HEK293 (cell line): ENCODE data around the gene KIAA0586.

Experiments used
- CTCF ChIA-PET: fragments of 350-600 bp; formaldehyde crosslinking; extraction: SDS; loops from one replicate; lab custom pipeline; 2021; ENCODE audit warnings: antibody characterized with exemption; lab: Yijun Ruan, JAX
- POLR2A ChIA-PET: fragments of 300-600 bp; formaldehyde crosslinking; extraction: SDS; loops from one replicate; lab custom pipeline; 2020; ENCODE audit warnings: antibody characterized with exemption, inconsistent platforms; lab: Yijun Ruan, JAX
- H3K27ac ChIP-seq: fragments of 200-500 bp; sonication (Bioruptor generic); 2 replicates; pipeline ENCODE4 v1.5.1; 2014; ENCODE audit warnings: low read depth, low read length, control low read depth, inconsistent platforms; ENCODE audit errors: extremely low read depth
- H3K36me3 ChIP-seq, 2 experiments: fragments of 200-500 bp in 1 of 2; sonication (Bioruptor generic) in 1 of 2; 1 replicate in 1 of 2; 2 replicates in 1 of 2; pipeline ENCODE4 v1.5.1; 2014 to 2017; ENCODE audit warnings: inconsistent platforms in 2 of 2, low read length in 2 of 2; ENCODE audit not compliant: control insufficient read depth in 2 of 2, insufficient read depth in 1 of 2
- H3K4me1 ChIP-seq: fragments of 200-500 bp; sonication (Bioruptor generic); 2 replicates; pipeline ENCODE4 v1.5.1; 2014; ENCODE audit warnings: mild to moderate bottlenecking, low read length, inconsistent platforms; ENCODE audit not compliant: control insufficient read depth, insufficient read depth
- H3K4me3 ChIP-seq: 2 replicates; pipeline ENCODE4 v1.5.1; 2011; ENCODE audit warnings: low read depth, mild to moderate bottlenecking, control low read depth, low read length, moderate library complexity
- H3K9me3 ChIP-seq: fragments of 200-500 bp; sonication (Bioruptor generic); 2 replicates; pipeline ENCODE4 v1.5.1; 2014; ENCODE audit warnings: low read depth, low read length, inconsistent platforms; ENCODE audit not compliant: control insufficient read depth, insufficient read depth
- BCL11B ChIP-seq: fragments of 450-650 bp; formaldehyde crosslinking; IDR thresholded peaks from 2 replicates; pipeline ENCODE4 v1.5.1; 2016; ENCODE audit warnings: low read depth, missing biosample characterization, missing genetic modification characterization
- MYNN ChIP-seq: fragments of 450-650 bp; formaldehyde crosslinking; IDR thresholded peaks from 2 replicates; pipeline ENCODE4 v1.5.1; 2016; ENCODE audit warnings: missing biosample characterization, missing genetic modification characterization, borderline replicate concordance
- OVOL3 ChIP-seq: fragments of 450-650 bp; formaldehyde crosslinking; IDR thresholded peaks from 2 replicates; pipeline ENCODE4 v1.5.1; 2016; ENCODE audit warnings: missing biosample characterization, missing genetic modification characterization
- PATZ1 ChIP-seq: fragments of 450-650 bp; formaldehyde crosslinking; IDR thresholded peaks from 2 replicates; pipeline ENCODE4 v1.5.1; 2016; ENCODE audit warnings: missing biosample characterization, missing genetic modification characterization
- SP7 ChIP-seq: fragments of 450-650 bp; formaldehyde crosslinking; IDR thresholded peaks from 2 replicates; pipeline ENCODE4 v1.5.1; 2016; ENCODE audit warnings: missing biosample characterization, missing genetic modification characterization
- ZBTB17 ChIP-seq: fragments of 450-650 bp; formaldehyde crosslinking; IDR thresholded peaks from 2 replicates; pipeline ENCODE4 v1.5.1; 2016; ENCODE audit warnings: missing biosample characterization, missing genetic modification characterization
- ZBTB44 ChIP-seq: fragments of 450-650 bp; IDR thresholded peaks from 2 replicates; pipeline ENCODE4 v1.5.1; 2018; ENCODE audit warnings: missing biosample characterization, mild to moderate bottlenecking, missing genetic modification characterization
- ZBTB6 ChIP-seq: fragments of 450-650 bp; formaldehyde crosslinking; IDR thresholded peaks from 2 replicates; pipeline ENCODE4 v1.5.1; 2017; ENCODE audit warnings: missing biosample characterization, missing genetic modification characterization
- ZEB2 ChIP-seq: fragments of 450-650 bp; formaldehyde crosslinking; IDR thresholded peaks from 2 replicates; pipeline ENCODE4 v1.5.1; 2016; ENCODE audit warnings: missing biosample characterization, missing genetic modification characterization
- ZFHX2 ChIP-seq: fragments of 450-650 bp; formaldehyde crosslinking; conservative IDR thresholded peaks from 2 replicates; pipeline ENCODE4 v1.5.1; 2016; ENCODE audit warnings: missing biosample characterization, missing genetic modification characterization
- ZNF114 ChIP-seq: fragments of 450-650 bp; formaldehyde crosslinking; IDR thresholded peaks from 2 replicates; pipeline ENCODE4 v1.5.0; 2017; ENCODE audit warnings: missing biosample characterization, missing genetic modification characterization
- ZNF155 ChIP-seq: fragments of 450-650 bp; formaldehyde crosslinking; IDR thresholded peaks from 2 replicates; pipeline ENCODE4 v1.5.1; 2016; ENCODE audit warnings: missing biosample characterization, missing genetic modification characterization
- ZNF18 ChIP-seq: fragments of 450-650 bp; formaldehyde crosslinking; IDR thresholded peaks from 2 replicates; pipeline ENCODE4 v1.5.1; 2016; ENCODE audit warnings: missing biosample characterization, missing genetic modification characterization
- ZNF354C ChIP-seq: fragments of 450-650 bp; formaldehyde crosslinking; IDR thresholded peaks from 2 replicates; pipeline ENCODE4 v1.5.1; 2016; ENCODE audit warnings: missing biosample characterization, missing genetic modification characterization, low read depth, borderline replicate concordance
- ZNF426 ChIP-seq: fragments of 450-650 bp; formaldehyde crosslinking; IDR thresholded peaks from 2 replicates; pipeline ENCODE4 v1.5.1; 2017; ENCODE audit warnings: missing biosample characterization, missing genetic modification characterization, mild to moderate bottlenecking, inconsistent platforms, moderate library complexity
- ZNF433 ChIP-seq: fragments of 450-650 bp; formaldehyde crosslinking; IDR thresholded peaks from 2 replicates; pipeline ENCODE4 v1.5.1; 2016; ENCODE audit warnings: missing biosample characterization, missing genetic modification characterization, low read depth
- ZNF501 ChIP-seq: fragments of 450-650 bp; formaldehyde crosslinking; IDR thresholded peaks from 2 replicates; pipeline ENCODE4 v1.5.1; 2016; ENCODE audit warnings: missing biosample characterization, missing genetic modification characterization
- ZNF555 ChIP-seq: fragments of 450-650 bp; formaldehyde crosslinking; conservative IDR thresholded peaks from 2 replicates; pipeline ENCODE4 v1.5.1; 2017; ENCODE audit warnings: missing biosample characterization, mild to moderate bottlenecking, missing genetic modification characterization, inconsistent platforms
- ZNF596 ChIP-seq: fragments of 450-650 bp; IDR thresholded peaks from 2 replicates; pipeline ENCODE4 v1.5.0; 2018; ENCODE audit warnings: missing biosample characterization, mild to moderate bottlenecking, missing genetic modification characterization, moderate library complexity
- ZNF610 ChIP-seq: fragments of 450-650 bp; formaldehyde crosslinking; IDR thresholded peaks from 2 replicates; pipeline ENCODE4 v1.5.1; 2016; ENCODE audit warnings: missing biosample characterization, missing genetic modification characterization, borderline replicate concordance
- ZNF624 ChIP-seq: fragments of 450-650 bp; formaldehyde crosslinking; IDR thresholded peaks from 2 replicates; pipeline ENCODE4 v1.5.1; 2017; ENCODE audit warnings: missing biosample characterization, missing genetic modification characterization
- ZNF629 ChIP-seq: fragments of 450-650 bp; formaldehyde crosslinking; IDR thresholded peaks from 2 replicates; pipeline ENCODE4 v1.5.1; 2017; ENCODE audit warnings: missing biosample characterization, missing genetic modification characterization
- ZNF645 ChIP-seq: fragments of 450-650 bp; formaldehyde crosslinking; IDR thresholded peaks from 2 replicates; pipeline ENCODE4; 2016; ENCODE audit warnings: missing biosample characterization, missing genetic modification characterization
- ZNF692 ChIP-seq: fragments of 450-650 bp; formaldehyde crosslinking; IDR thresholded peaks from 2 replicates; pipeline ENCODE4 v1.5.1; 2016; ENCODE audit warnings: missing biosample characterization, missing genetic modification characterization
- ZNF707 ChIP-seq: fragments of 450-650 bp; formaldehyde crosslinking; IDR thresholded peaks from 2 replicates; pipeline ENCODE4 v1.5.1; 2016; ENCODE audit warnings: missing biosample characterization, missing genetic modification characterization
- ZNF792 ChIP-seq: fragments of 450-650 bp; formaldehyde crosslinking; IDR thresholded peaks from 2 replicates; pipeline ENCODE4 v1.5.1; 2016; ENCODE audit warnings: missing biosample characterization, missing genetic modification characterization
- ZSCAN23 ChIP-seq: fragments of 450-650 bp; formaldehyde crosslinking; IDR thresholded peaks from 2 replicates; pipeline ENCODE4 v1.5.1; 2016; ENCODE audit warnings: missing biosample characterization, missing genetic modification characterization

The KIAA0586 gene

GRCh38 chr14:58533446-58533845 is 105.9 kb downstream of the KIAA0586 start:
- ChIA-PET CTCF (interaction anchor here (0.6 to 0.7 kb wide), 3 partner anchors 50 to 172 kb away, joined by 3 to 4 read pairs (median 3); no protein-coding TSS in a partner anchor), POLR2A (no interaction called here)
- Histone ChIP-seq H3K27ac (no peak overlapping the region), H3K9me3 (no peaks in the 10 kb centered on the region), H3K4me1 (no peaks in the 10 kb centered on the region), H3K4me3 (no peak overlapping the region), H3K36me3 (no peaks in the 10 kb centered on the region; a peak in 1 of 3 replicates)
- TF ChIP-seq ZNF792 (tag by site-specific recombination) (no peak), SP7 (no peak), ZNF354C (tag by site-specific recombination) (no peak), ZBTB6 (tag by site-specific recombination) (no peak), ZBTB17 (tag by site-specific recombination) (no peak), MYNN (tag by site-specific recombination) (no peak), OVOL3 (tag by site-specific recombination) (no peak), ZNF426 (tag by site-specific recombination) (no peak), ZEB2 (tag by site-specific recombination) (no peak), ZNF610 (tag by site-specific recombination) (no peak), ZNF433 (no peak), PATZ1 (tag by site-specific recombination) (no peak), ZNF114 (tag by site-specific recombination) (no peak), ZNF624 (tag by site-specific recombination) (no peak), ZNF501 (no peak), ZNF629 (tag by site-specific recombination) (no peak)

- no peaks in the 10 kb centered on the region for H3K9me3 ChIP-seq
- H3K36me3 ChIP-seq, result no peaks in the 10 kb centered on the region; a peak in 1 of 3 replicates
- ChIA-PET CTCF (interaction anchor here (0.6 to 1.3 kb wide), 2 partner anchors 63 to 273 kb away, joined by 3 read pairs; no protein-coding TSS in a partner anchor), POLR2A (no interaction called here)
- no peak overlapping the region for H3K4me3 ChIP-seq
- no peak overlapping the region for H3K27ac ChIP-seq
- no peaks in the 10 kb centered on the region for H3K4me1 ChIP-seq
- no peak for TF ChIP-seq ZNF707 (tag by site-specific recombination)
- no peak for TF ChIP-seq ZNF155 (tag by site-specific recombination)
- TF ChIP-seq ZSCAN23 (tag by site-specific recombination), result no peak
- no peak for TF ChIP-seq ZNF18
- TF ChIP-seq ZNF596 (tag by site-specific recombination), result no peak
- no peak for TF ChIP-seq BCL11B (tag by site-specific recombination)
- TF ChIP-seq ZBTB44 (tag by site-specific recombination), result no peak
- no peak for TF ChIP-seq ZNF692 (tag by site-specific recombination)
- no peak for TF ChIP-seq ZNF645 (tag by site-specific recombination)
- no peak for TF ChIP-seq ZNF555
- no peak for TF ChIP-seq ZFHX2
Observed at GRCh38 chr14:58535044-58535443, 107.5 kb downstream of the KIAA0586 start.
